DMS79 (cell line): ENCODE results near the gene PC.

Source experiments
- DNase-seq: peaks from one replicate; lab custom pipeline; 2025; lab: John Stamatoyannopoulos, UW

The PC gene

GRCh38 chr11:66855574-66856495 is 102.3 kb downstream of the PC start:
- DNase-seq, result peak; percentile 87

GRCh38 chr11:66854729-66855211 is 103.4 kb downstream of the PC start:
- no peak for DNase-seq

- no peak for DNase-seq
Measured at GRCh38 chr11:66854231-66854661, 103.9 kb downstream of the PC start.

- DNase-seq, result no peak
Measured at GRCh38 chr11:66853242-66854229, 104.6 kb downstream of the PC start.

- DNase-seq, result no peak
Measured at GRCh38 chr11:66852466-66853241, 105.5 kb downstream of the PC start.

GRCh38 chr11:66851698-66852465 is 106.3 kb downstream of the PC start:
- no peak for DNase-seq

DNA sequence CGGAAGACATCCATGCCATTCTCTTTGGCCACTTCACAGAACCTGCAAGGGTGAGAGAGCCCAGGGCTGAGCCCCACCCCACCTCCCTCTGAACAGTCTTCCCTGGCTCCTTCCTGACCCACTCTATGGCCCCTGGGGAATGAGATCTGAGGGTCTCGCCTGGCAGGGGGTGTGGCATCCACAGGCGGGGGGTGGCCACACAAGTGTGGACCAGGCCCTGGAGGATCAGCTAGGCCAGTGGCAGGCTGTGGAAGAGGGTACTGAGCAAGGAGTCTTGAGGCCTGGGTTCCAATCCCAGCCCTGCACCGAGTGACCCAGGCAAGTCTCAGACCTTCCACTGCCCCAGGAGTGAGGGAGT is 107.0 kb downstream of the PC start:
- DNase-seq, result no peak

- no peak for DNase-seq
Measured at GRCh38 chr11:66850588-66851238, 107.5 kb downstream of the PC start.

DNA sequence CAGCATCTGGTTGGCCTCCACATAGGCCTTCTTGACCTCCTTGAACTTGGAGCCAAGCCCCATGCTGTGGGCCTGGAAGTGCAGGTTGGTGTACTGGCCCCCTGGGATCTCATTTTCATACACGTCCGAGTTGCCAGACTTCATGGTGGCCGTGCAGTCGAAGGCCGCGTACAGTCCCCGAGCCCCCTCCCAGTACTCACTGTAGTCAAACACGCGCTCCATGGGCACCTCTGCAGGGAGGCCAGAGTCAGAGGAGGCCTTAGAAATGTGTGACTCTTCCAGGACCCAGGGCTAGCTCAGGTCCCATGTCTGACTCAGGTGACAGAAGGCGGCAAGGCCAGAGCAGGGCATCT is 108.0 kb downstream of the PC start:
- DNase-seq, result no peak

- DNase-seq, result no peak
Measured at GRCh38 chr11:66849501-66850234, 108.5 kb downstream of the PC start.

DNA sequence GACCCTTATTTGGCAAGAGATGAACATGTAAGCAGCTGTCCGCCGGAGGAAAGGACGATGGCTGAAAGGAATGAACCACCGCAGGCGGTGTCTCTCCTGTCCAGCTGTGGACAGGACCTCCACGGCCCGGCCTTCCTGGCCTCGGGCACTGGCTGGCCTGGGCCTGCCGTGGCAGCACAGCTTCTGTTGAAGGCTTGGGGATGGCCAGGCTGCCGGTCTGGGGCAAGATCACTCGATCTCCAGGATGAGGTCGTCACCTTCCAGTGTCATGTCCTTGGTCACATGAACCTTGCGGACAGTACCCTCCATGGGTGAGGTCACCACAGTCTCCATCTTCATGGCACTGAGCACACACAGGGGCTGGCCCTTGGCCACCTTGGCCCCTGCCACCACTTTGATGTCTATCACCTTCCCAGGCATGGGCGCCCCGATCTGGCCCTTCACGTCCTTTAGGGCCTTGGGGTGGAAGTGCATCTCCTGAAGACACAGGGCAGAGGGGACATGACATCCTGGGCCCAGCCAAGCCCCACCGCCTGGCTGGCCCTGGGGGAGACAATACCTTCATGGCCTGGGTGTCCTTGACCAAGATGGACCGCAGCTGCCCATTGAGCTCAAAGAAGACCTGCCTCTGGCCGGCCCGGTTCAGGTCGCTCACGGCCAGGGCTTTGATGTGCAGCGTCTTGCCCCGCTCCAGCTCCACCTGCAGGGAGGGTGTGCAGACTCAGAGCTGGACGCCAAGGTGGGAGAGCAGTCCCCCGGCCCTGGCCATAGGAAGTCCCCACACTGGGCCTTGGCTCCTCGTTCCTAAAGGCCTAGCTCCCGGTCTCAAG is 109.3 kb downstream of the PC start:
- DNase-seq, result no peak

DNA sequence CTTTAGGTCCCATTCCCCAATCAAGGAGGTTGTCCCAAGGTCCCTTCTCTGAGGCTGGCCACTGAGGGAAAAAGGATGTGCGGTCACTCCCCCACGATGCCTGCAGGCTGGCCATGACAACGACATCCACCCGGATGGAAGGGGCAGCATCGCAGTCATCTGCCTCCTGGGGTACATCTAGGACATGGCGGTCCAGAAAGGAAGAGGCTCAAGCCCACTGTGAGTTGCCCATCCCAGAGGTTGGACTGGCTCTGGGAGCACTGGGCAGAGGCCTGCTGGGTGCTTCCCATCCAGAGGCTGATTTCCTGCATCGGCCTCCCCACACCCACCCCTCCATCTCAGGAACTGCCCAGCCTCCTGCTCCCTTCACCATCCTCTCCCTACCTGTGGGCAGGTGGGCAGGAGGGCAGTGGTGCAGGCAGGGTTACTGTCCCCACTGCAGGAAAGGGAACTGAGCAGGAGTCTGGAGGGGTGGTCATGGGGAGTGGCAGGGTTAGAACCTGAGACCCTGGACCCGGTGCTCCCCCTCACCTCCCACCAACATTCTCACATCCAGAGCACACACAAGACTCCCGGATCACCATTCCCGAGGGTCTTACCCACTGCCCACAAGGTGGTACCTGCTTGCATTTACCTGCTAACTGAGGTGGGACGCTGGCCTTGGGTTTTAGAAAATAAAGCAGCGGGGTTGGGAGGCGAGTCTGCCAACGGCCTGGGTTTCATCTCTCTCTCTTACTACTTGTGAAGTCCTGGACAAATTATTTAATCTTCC is 110.5 kb downstream of the PC start:
- DNase-seq, result no peak

DNA sequence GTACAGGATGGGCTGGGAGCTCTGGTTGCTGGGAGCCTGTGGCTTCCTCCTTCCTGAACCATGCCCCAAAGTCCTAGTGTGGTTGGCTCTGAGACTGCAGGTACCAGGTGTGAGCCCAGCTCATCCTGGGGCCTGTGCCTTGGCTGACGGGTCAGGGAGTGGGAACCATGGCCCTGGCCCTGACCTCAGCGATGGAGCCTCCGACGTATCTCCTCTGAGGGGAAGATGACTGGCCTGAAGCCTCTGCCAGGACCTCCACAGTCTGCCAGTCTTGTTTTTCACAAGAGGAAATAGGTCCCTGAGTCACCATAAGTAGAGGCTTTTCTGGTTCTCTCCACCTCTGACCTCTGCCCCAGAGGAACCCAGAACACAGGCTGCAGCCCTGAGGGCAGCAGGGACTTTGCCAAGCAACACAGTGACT is 111.5 kb downstream of the PC start:
- no peak for DNase-seq

DNA sequence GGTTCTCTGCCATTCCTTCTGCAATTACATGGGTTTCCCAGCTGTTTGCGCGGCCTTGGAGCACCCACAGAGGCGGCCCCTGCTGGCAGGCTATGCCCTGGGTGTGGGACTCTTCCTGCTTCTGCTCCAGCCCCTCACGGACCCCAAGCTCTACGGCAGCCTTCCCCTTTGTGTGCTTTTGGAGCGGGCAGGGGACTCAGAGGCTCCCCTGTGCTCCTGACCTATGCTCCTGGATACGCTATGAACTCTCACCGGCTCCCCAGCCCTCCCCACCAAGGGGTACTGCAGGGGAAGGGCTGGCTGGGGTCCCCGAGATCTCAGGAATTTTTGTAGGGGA is 112.3 kb downstream of the PC start:
- DNase-seq, result no peak

DNA sequence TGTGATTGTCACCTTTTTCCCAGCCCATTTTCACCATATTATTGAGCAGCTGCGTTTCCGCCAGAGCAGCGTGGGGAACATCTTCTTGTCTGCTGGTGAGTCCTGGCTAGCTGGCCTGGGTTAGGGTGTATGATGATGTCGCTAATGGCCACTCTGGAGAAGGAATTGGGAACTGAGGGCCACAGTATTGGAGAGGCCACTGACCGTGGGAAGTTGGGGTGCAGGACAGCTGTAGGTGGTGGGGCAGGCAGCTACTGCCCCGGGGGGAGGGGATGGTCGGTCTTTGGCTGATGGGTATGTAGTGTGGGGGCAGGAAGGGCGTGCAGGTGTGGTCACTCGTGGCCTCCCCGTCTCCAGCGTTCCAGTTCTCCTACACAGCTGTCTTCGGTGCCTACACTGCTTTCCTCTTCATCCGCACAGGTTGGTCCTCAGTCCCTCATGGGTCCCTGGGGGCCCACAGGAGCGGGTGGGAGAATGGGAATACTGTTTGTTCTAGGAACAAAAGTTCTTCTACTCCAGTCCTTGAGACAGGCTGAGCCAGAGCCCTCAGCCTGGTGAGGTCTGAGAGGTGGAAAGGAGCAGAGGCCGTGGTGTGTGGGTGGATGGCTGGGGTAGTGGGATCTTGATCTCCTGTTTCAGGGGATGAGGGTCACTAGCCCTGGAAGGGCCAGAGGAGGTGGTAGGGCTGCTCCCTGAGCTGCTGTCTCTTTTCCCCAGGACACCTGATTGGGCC is 112.9 kb downstream of the PC start:
- DNase-seq, result no peak

- no peak for DNase-seq
Measured at GRCh38 chr11:66844496-66845142, 113.6 kb downstream of the PC start.
